Measurements from ENCODE around the gene CEP89.
"Not testable (repeated sequence)": the region's sequence is repeated elsewhere in the genome, so short reads cannot be mapped to it uniquely, and the experiment has no call there.

CEP89 gene

GRCh38 chr19:32971715-32972540 lies at the start of gene CEP89, which contains the start of gene FAAP24:
CEP89 (minus strand) TSS chr19:32971958; CDS start chr19:32971874, 84 bp downstream.
FAAP24 (plus strand) TSS chr19:32972242; CDS start chr19:32973197, 955 bp downstream.
- peak; percentile 99 for DNase-seq (ENCODE audit: low spot score)

DNA sequence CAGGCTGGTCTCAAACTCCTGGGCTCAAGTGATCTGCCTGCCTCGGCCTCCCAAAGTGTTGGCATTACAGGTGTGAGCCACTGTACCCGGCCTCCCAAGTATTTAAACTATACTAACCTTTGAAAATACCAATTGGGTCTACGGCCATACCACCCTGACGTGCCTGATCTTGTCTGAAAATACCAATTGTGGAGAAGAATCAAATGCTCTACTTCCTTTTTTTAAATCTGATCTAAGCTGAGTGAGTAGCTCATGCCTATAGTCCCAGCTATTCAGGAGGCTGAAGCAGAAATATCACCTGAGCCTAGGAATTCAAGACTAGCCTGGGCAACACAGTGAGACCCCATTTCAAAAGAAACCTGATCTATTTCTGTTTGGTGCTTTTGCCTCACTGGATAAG lies 39.1 kb upstream of the CEP89 start:
- not testable (repeated sequence) for DNase-seq (ENCODE audit: low spot score)

DNA sequence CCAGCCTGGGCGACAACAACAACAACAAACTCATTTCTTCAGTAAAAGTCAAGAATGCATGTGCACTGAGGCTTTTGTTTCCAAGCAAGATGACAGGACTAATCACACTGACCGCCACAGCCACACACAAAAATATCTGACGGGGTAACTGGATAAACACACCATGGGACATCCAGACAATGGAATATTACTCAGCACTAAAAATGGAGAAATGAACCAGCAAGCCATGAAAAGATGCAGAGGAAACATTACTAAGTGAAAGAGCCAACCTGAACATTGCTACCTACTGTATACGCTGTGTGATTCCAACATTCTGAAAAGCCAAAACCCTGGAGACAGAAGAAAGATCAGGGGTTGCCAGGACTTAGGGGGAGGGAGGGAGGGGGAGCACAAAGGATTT lies 37.0 kb upstream of the CEP89 start:
- DNase-seq (ENCODE audit: low spot score) = no peak

GRCh38 chr19:33005440-33005839 lies 33.7 kb upstream of the CEP89 start:
- no peak for DNase-seq (ENCODE audit: low spot score)

DNA sequence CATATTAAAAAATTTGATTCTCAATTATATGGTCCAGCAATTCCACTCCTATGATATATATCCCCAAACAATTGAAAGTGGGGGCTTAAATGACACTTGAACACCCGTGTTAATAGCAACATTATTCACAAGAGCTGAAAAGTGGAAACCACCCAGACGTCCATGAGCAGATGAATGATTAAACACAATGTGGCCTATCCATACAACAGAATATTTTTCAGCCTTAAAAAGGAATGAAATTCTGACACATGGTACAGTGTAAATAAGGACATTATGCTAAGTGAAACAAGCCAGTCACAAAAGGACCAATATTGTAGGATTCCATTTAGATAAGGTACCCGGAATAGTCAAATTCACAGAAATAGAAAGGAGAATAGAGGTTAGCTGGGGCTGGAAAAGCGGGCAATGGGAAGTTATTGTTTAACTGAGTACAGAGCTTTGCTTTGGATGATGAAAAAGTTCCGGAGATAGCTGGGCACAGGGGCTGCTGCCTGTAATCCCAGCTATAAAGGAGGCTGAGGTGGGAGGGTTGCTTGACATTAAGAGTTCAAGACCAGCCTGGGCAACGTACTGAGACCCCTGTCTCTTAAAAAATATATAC lies 31.8 kb upstream of the CEP89 start:
- DNase-seq (ENCODE audit: low spot score) = not testable (repeated sequence)

DNA sequence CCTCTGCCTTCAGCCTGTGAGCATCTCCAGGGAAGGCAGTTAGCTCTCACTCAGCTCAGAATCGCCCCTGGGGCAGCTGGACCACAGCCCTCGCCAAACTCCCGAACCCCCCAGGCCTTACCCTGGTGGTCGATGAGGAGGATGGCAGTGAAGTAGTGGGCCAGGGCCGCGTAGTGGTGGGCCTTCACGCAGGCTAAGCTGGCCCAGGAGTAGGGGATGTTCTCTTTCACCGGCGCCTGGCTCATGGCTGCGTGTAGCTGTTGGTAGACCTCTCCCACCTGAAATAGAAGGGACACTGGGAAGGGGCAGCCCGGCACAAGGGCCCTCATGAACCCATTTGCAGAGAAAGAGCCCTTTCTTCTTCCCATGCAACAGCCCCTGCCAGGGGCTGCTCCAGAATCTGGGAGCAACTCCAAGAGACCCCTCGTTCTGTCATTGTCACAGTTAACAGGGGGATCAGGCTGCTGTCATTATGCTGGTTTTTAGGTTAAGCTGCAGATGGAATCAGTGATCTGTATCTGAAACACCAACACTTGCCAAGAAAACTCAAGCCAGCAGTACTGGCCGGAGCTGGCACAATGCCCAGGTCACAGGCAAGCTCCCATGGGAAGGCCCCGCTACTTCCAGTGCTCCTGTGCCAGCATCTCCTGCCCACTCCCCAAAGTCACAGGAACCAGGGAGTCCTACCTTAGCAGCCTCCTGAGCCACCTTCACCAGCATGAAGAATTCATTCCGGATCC lies 30.5 kb upstream of the CEP89 start:
- DNase-seq (ENCODE audit: low spot score) = peak; percentile 6

DNA sequence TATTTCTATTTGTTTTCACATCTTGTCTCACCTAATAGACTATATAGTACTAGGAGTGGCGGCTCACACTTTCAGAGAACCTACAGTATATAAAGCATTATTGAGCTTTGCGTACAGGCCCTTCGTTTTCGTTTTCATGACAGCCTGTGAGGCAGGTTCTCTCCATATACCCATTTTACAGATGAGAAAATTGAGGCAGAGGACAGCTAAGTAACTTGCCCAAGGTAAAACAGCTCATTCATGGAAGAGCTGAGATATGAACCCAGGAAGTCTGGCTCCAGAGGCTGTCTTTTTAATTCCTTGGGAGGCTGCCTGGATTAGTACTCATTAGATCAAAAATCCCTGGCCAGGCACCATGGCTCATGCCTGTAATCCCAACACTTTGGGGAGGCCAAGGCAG lies 29.2 kb upstream of the CEP89 start:
- DNase-seq (ENCODE audit: low spot score) = no peak

DNA sequence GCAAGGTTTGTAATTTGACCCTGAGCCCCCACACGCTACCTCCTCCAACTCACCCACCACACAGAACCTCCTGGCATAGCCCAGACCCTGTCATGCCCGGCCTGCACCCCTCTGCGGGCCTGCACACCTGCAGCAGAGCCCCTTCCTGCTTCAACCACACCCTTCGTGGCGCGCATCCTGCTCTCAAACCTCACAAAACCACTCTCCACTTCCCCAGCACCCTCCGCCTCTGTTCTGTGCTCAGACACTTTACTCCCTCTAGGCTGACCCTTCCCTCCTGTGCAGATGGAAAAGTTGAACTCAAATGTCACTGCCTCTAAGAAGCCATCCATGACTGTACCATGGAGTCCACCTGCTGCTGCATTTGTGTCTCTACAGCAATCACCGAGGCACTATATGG lies 28.8 kb upstream of the CEP89 start:
- no peak for DNase-seq (ENCODE audit: low spot score)

DNA sequence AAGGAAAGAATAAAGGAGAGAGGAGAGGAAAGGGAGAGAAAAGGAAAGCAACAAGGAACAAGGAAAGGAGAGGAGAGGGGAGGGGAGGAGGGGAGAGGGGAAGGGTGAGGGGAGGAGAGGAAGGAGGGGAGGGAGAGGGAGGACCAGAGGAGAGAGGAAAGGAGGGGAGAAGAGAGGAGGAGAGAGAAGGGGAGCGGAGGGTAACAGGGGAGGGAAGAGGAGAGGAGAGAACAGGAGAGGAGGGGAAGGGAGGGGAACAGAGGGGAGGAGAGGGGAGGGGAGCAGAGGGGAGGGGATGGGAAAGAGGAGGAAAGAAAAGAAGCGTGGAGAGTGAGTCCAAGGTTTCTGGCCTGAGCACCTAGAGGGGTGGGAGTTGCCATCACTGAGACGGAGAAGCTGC lies 27.0 kb upstream of the CEP89 start:
- DNase-seq (ENCODE audit: low spot score) = no peak

GRCh38 chr19:32997716-32998355 lies 26.1 kb upstream of the CEP89 start:
- no peak for DNase-seq (ENCODE audit: low spot score)

DNA sequence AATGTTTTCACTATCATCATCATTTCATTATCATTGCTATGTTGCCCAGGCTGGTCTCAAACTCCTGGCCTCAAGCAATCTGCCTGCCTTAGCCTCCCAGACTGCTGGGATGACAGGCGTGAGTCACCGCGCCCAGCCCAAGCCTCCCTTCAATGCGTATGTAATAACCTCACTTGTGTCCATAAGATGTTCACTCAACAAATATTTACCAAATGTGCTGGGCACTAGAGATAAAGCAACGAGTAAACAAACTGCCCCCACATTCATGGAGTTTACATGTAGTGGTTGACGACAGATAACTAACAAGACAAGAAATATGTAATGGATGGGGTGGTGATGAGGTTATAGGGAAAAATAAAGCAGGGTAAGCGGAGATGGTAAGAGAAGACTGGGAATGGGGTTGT lies 25.3 kb upstream of the CEP89 start:
- not testable (repeated sequence) for DNase-seq (ENCODE audit: low spot score)

GRCh38 chr19:32995966-32996365 lies 24.2 kb upstream of the CEP89 start:
- DNase-seq (ENCODE audit: low spot score) = not testable (repeated sequence)

DNA sequence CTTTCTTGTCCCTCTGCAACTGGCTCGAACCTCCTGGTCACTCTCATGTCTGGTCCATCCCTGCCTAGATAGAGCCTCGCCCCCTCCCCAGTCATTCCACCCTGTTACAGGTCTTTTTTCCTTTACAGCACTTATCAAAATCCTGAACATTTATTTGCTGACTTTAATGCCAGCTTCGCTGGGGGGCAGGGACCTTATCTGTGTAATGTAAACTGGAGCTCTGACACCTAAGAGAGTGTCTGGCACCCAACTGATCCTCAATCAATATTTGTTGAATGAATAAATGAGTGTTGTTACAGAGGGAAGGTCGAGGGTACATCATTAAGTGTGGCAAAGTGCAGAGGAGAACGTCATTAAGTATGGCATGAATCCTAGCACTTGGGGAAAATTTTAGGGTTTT lies 17.0 kb upstream of the CEP89 start:
- no peak for DNase-seq (ENCODE audit: low spot score)

DNA sequence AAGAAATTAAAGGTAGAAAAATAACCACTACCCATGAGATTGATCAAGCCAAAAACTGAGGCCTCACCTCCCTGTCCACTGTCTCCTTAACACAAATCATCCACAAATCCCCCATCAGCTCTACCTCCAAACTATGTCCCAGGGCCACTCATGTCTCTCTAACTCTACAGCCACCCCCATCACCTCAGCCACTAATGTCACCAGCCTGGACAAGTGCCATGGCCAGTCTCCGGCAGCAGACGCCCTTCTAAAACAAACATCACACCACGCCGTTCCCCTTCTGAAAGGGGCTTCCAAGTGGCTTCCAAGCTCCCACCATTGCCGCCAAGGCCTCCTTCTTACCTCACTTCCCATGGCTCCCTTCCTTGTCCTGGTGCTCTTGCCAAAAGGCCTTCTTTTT lies 16.5 kb upstream of the CEP89 start:
- DNase-seq (ENCODE audit: low spot score) = not testable (repeated sequence)

DNA sequence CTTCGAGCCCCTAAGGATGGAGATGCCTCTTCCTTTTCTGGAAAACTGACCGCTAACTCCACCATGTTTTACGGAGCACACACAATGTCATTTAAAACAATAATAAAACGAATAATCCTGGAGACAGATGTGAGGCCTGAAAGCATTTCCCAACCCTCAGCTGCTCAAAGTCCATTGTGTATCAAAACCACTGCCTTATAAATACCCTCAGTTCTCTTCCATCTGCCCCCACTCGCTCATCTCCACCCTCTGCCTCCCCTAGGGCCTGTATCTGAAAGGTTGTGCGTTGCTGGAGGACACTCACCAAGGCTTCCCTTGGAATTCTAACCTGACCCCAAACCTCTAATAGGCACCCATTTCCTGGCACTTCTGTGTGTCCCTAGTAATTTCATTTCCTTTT lies 10.7 kb upstream of the CEP89 start:
- DNase-seq (ENCODE audit: low spot score) = not testable (repeated sequence)

DNA sequence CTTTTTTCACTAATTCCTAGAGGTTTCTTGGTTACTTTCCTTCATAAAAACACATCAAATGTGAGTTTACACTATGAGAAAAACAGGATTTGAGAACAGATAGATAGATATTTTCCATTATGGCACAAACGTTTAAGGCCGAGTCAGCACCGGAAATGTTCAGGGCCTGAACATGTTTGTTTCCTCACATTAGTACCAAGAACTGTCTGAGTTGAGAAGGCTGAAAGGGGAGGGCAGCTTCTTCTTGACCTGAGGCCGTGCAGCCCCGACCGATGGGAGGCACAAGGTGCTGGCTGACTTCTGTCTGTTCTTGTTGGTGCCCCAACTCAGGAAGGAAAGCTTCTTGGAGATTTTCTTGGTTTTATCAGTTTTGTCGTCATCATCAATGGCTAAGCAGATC lies 8.0 kb upstream of the CEP89 start:
- not testable (repeated sequence) for DNase-seq (ENCODE audit: low spot score)

GRCh38 chr19:32977813-32978212 lies 6.1 kb upstream of the CEP89 start:
- DNase-seq (ENCODE audit: low spot score) = not testable (repeated sequence)

DNA sequence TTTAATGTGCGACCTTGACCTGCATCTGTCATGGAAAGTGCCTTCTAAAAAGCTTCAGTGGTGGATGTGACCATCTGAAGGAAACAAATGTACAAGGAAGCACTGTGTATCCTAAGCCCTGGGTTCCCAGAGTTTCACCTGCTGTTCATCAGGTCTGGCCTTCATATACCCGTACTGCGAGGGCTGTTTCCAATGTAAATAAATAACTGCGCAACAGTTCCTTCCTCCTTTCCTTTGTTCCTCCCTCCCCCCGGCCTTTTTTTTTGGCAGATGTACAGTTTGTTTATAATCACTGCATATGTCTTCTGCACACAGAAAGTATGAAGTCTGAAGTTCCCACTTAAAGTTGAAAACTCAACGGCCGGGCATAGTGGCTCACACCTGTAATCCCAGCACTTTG lies 5.5 kb upstream of the CEP89 start:
- no peak for DNase-seq (ENCODE audit: low spot score)

DNA sequence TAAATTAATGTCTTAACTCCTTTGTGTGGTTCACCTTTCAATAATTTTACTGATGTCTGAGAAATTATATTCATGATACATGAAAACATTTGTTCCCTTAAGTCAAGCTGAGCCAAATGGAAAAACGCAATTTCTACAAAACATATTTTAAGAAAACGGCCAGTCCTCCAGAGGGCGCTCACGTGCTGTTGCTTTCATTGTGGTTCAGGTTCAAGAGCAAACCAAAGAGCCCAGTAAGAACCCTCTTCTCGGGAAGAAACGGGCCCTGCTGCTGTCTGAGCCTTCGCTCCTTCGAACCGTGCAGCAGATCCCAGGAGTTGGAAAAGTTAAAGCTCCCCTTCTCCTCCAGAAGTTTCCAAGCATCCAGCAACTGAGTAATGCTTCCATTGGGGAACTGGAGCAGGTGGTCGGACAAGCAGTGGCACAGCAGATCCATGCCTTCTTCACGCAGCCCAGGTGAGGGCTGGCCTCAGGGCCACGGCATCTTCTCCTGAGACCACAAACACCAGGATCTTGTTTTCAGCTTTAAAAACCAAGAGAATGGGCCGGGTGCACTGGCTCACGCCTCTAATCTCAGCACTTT lies 4.6 kb upstream of the CEP89 start:
- peak; percentile 66 for DNase-seq (ENCODE audit: low spot score)

DNA sequence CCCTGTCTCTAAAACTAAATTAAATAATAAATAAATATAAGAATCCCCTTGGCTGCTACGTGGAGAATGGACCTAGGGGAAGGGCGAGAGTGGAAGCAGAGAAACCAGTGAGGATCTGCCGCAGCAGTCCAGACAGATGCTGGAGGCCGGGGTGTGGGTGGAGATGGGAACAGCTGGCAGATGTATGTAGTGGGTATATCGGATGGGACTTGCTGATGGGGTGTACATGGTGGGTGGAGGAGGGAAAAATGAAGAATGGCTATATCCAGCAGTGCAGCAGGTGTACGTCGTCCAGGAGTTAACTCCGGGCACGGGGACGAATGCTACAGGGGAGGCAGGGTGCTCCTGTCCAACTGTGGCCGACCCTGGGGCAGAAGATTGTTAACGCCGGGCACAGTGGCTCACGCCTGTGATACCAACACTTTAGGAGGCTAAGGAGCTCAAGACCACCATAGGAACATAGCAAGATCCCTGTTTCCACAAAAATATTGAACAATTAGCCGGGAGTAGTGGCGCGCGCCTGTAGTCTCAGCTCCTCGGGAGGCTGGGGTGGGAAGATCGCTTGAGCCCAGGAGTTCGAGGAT lies 654 bp downstream of the CEP89 start:
- no peak for DNase-seq (ENCODE audit: low spot score)

DNA sequence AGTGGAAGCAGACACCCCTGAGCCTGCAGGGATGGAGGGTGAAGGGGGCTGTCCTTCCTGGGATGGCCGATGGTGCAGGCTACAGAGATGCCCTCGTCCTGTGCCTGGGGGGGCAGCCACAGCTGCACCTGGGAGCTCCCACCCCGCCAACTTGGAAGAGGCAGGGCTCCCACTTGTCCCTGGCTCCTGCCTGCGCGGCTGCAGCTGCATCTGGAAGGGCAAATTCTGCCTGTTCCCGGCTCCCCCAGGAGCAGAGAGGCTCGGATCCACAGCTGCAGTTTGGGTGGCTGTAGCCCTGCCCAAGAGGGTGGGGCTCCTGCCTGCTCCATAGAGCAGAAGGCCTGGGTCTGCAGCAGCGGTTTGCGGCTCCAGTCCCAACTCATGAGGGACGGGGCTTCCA lies 2.2 kb downstream of the CEP89 start:
- no peak for DNase-seq (ENCODE audit: low spot score)

DNA sequence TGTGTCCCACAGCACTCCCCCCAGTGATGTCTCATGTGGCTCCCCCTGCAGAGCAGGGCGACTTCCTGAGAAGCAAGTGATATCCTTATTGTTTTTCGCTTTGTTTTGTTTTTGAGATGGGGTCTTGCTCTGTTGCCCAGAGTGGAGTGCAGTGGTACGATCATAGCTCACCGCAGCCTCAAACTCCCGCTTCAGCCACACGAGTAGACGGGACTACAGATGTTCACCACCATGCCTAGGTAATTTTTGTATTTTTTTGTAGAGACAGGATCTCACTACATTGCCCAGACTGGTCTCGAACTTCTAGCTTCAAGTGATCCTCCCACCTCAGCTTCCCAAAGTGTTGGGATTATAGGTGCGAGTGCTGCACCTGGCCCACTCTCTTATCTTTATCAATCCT lies 5.0 kb downstream of the CEP89 start:
- no peak for DNase-seq (ENCODE audit: low spot score)
